Measurements from ENCODE around the gene BTNL8.

BTNL8 gene

DNA sequence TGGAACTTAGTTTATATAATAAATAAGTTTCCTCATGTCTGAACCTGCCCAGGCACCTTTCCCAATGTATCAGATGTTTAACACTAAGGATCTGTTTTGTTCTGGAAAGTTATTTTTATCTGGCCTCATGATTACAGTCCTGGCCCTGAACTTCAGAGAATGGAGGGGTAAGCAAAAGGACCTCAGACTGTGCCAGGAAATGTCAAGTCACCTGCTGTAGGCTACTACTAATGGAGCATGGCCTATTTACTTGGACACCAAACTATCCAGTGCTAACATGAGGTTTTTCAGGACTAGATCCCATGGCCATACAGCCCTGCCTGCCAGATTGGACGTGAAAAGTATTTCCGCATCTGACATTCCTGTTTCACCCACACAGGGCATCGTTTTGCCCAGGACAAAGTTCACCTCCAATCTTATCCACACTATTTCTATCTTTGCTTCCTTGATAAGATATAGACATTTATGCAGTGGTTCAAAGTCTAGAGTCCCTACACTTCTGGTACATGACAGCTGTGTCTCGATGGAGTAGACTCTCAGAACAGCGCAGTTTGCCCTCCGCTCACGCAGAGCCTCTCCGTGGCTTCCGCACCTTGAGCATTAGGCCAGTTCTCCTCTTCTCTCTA is at the start of gene BTNL8:
Gene BTNL8 (plus strand): TSS at position 539 of the 626 bp plus-strand sequence. CDS start 152 bp downstream, outside the sequence.
- no peak for DNase-seq (ENCODE audit: low spot score)

GRCh38 chr5:180849827-180850226 is 49.1 kb upstream of the BTNL8 start:
- DNase-seq (ENCODE audit: low spot score): no peak

GRCh38 chr5:180850434-180851078 is 48.4 kb upstream of the BTNL8 start:
- no peak for DNase-seq (ENCODE audit: low spot score)

- DNase-seq (ENCODE audit: low spot score): no peak
These were observed 46.5 kb upstream of the BTNL8 start for GRCh38 chr5:180852495-180852894.

DNA sequence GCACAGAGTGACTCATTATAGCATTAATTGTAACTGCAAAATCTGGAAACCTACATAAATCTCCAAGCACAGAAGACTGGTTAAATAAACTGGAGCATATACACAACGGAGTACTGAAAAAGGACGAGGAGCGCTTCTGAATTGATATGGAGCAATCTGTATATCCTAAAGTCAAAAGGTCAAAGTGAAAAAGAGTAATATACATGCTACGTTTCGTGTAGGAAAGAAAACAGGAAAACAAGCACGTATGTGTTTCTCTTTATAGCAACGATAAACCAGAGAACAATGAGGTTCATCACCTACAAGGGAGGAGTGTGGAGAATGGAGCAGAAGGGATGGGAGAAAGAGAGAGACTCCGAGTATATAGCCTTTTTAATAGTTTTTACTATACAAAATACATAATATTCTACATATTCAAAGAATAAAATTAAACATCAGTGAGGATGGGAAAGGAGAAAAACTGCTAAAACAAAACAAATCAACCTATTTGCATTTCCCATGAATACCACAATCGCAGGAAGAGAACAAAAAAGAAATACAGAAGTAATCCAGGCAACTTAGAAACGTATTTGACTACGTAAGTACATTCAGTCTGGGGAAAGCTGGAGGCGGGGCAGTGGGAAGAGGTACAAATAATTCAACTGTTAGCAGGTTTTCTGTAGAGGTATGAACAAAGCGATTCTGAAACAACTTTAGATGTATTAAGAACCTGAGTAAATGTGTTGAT is 45.7 kb upstream of the BTNL8 start:
- DNase-seq (ENCODE audit: low spot score): no peak

GRCh38 chr5:180853848-180854176 is 45.1 kb upstream of the BTNL8 start:
- no peak for DNase-seq (ENCODE audit: low spot score)

GRCh38 chr5:180858586-180858985 is 40.4 kb upstream of the BTNL8 start:
- DNase-seq (ENCODE audit: low spot score): no peak

DNA sequence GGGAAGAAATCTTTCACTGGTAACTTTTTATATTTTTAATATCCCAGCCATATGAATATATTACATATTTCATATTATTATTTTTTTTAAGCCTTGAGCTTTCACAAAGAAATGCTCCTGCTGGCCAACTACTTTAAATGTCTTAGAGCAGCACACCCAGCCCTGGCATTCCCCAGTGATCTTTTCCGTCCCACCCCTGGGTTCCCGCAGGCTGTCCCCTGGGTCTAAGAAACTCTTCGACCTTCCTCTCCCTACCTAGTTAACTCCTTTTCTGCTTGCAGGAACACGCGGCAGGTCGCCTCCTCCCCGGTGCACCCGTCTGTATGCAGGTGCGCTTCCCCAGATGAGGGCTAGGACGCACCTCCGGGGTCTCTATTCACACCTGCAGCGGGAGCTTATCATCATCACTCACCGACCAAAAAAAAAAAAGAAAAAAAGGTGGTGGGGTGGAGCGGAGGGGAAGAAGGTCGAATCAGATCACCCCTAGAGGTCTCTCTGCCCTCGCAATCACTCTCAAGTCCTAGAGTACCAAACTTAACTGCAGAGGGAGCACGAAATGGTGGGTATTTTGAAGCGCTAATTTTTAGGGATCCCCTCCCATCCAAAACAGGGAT is 38.6 kb upstream of the BTNL8 start:
- peak; percentile 32 for DNase-seq (ENCODE audit: low spot score)

DNA sequence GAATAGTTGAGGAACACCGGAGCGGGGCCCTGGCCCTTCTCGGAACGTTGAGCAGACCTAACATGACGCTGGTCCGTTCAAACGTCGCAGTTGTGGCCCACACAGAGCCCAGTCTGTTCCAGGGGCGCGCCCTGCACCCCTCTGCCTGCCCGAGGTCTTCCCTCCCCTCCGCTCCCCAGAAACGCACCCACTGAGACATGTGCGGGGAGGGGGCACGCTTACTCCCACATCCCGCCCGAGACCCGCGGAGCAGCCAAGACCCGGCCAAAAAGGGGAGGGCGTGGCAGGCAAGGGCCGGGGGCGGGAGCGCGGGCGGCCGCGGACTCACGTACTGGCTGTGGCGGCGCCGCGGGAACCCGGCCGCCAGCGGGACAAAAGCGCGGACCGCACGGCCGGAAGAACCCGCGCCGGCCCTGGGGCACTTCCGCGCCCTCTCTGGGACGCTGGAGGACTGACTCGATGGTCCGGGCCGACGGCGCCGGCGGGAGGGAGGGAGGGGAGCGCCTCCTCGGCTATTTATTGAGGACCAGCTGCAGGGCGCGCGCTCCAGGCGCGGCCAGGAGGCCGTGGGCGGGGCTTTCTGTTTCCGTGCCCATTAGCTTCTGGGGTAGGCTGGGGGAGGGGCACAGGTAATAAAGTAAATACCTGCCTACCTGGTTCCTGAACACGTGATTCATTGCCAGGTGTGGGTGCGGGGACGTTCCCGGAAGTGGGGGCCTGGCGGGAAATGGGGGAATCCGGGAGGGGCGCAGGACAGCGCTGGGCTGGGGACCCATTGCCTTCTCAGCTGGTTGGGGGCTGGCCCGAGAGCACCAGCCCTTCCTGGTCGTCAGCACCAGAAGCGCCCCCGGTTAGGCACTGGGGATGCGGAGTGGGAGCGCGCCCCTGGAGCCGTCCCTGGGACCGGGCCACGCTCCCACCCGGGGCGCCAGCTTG is 37.8 kb upstream of the BTNL8 start, which contains the start of gene ZFP62:
Gene ZFP62 (minus strand): TSS at position 390 of the 936 bp plus-strand sequence. CDS start 57 bp downstream, at position 333.
- peak; percentile 92 for DNase-seq (ENCODE audit: low spot score)

DNA sequence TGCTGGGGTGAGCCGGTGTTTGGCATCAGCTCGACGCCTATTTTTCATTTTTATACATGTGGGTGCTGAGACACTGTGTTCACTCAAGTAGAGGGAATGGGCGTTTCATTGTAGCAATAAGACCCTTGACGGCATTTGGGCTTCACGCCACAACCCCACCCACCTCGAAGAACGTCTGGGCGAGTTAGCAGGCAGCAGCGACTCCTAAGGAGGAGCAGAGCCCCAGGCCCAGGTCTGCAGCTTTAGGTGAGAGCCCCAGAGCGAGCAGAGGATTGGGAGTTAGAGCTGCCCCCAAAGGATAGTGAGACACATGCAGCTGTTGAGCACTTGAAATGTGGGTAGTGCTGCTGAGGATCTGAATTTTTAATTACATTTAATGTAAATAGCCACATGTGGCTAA is 36.3 kb upstream of the BTNL8 start:
- no peak for DNase-seq (ENCODE audit: low spot score)

- DNase-seq (ENCODE audit: low spot score): no peak
These were observed 32.8 kb upstream of the BTNL8 start for GRCh38 chr5:180865981-180866695.

DNA sequence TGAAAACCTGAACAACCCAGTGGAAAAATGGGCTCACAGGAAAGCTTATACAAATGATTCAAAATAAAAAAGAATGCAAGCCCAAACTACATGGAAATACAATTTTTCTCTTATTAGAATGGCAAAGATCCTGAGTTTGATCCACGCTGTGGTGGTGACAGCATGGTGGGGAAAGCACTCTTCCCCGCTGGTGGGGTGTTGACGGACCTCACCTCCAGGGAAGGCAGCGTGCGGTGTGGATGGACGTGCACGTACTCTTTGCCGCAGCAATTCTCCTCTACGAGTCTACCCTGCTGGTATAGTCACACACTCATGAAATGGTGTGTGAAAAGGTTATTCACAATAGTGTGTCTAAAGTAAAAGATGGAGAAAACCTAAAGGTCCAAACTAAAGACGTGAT is 32.0 kb upstream of the BTNL8 start:
- no peak for DNase-seq (ENCODE audit: low spot score)

DNA sequence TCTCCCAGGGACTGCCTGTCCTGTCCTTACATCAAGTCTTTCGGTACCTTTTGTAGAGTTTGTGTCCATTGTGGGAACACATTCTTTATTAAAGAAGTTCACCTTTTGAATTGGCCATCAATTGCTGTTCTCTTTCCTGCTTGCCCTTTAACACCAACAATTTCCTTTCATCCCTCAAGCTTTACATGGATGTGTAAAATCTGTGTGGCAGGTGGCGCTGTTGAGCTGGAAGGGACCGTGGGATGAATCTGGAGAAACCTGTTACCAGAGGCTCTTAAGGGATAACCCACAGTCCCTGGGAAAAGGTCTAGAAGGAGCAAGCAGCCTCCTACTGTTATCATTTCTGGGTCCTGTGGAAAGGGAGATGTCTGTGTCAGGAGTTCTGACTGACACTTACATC is 30.0 kb upstream of the BTNL8 start:
- DNase-seq (ENCODE audit: low spot score): peak; percentile 80

GRCh38 chr5:180869587-180869986 is 29.4 kb upstream of the BTNL8 start:
- DNase-seq (ENCODE audit: low spot score): no peak

GRCh38 chr5:180870276-180871068 is 28.5 kb upstream of the BTNL8 start:
- no peak for DNase-seq (ENCODE audit: low spot score)

GRCh38 chr5:180872419-180872818 is 26.5 kb upstream of the BTNL8 start:
- DNase-seq (ENCODE audit: low spot score): no peak

- no peak for DNase-seq (ENCODE audit: low spot score)
These were observed 25.1 kb upstream of the BTNL8 start for GRCh38 chr5:180873615-180874520.

DNA sequence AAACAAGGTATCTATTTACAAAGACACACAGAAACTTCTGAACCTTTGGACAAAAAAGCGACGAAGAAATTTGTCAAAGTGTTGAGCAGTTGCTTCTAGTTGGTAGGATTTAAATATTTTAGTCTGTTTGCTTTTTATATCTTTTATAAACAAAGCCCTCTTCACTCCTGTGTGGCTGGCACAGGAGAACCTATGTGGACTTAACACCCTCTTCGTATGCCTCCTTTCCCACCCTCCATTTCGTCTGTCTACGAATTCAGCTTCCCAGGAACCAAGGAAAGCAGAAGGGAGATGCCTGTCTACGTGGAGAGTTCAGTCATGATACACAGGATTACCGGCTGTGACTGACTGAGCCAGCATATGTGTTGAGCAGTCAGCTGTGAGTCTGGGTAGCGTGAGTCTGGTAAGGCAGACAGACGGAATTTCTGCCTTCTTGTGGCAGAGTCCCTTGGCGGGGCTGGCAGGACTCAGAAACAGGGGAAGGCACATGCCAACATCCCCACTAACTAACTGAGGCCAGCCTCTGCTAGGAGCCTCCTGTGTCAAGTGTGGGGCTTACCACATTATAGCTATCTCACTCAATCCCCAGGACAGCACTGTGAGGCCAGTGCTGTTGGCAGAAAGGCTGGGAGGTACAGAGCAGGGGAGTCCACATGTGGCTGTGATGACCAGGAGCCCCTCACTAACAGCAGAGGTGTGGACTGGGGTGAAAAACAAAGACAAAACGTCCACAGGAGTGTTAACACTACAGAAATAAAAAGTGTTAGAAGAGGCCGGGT is 24.0 kb upstream of the BTNL8 start:
- DNase-seq (ENCODE audit: low spot score): no peak

Measured in AG08395 (cell line).